ENCODE results near the gene U2AF1. TPM values are rescaled to one million over a fixed set of nuclear protein-coding genes. Genes with fewer than 3 reads are reported as not detected.
"Not testable (repeated sequence)": the region's sequence is repeated elsewhere in the genome, so short reads cannot be mapped to it uniquely, and the experiment has no call there.

The U2AF1 gene
- total and polyA plus RNA-seq, 2 donors (not counting 1 experiment from before 2014, with no cell fraction given), result 12.7 to 40.1 TPM

DNA sequence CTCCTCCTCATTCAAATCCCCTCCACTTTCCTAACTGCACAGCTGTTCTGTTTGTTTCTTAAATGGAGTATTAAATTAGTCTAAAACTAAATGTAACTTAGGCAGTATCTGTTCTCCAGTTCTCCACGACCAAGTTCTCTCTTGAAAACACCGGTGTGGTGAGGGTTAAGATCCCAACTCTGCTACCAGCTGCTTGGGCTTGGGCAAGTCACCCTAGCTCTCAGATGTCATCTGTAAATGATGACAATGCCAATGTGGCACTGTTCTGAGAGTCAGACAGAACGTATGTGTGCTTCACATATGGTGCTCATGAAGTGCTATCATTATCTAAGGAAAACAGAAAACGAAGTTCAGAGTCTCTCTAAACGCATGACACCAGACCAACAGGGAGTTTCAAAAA, 2.7 kb downstream of the U2AF1 start:
- not testable (repeated sequence) for H3K27ac ChIP-seq (ENCODE audit: insufficient read depth, low read length); H2AFZ ChIP-seq (ENCODE audit: low read length); H3K79me2 ChIP-seq (ENCODE audit: control insufficient read depth, insufficient read depth, low read length); DNase-seq (ENCODE audit: low read depth in 2 of 2); H3K4me1 ChIP-seq (ENCODE audit: control insufficient read depth, extremely low read depth, insufficient read depth, low read length); H3K4me2 ChIP-seq (ENCODE audit: extremely low read depth, insufficient read depth, low read length); H3K4me3 ChIP-seq (replicated peaks in 1 of 4; ENCODE audit: control extremely low read depth in 1 of 4, insufficient read depth in 1 of 4, low read depth in 3 of 4, low read length in 4 of 4); H3K9me3 ChIP-seq (ENCODE audit: control insufficient read depth, insufficient read depth, low read depth, low read length); H3K27me3 ChIP-seq (ENCODE audit: control insufficient read depth, insufficient read depth, low read length); H4K20me1 ChIP-seq (ENCODE audit: control insufficient read depth, extremely low read depth, insufficient read depth, low read length); H3K36me3 ChIP-seq (ENCODE audit: control insufficient read depth, insufficient read depth, low read length); H3K9ac ChIP-seq (ENCODE audit: insufficient read depth, low read length)

GRCh38 chr21:43102281-43102680, 5.1 kb downstream of the U2AF1 start:
- H3K9ac ChIP-seq (ENCODE audit: insufficient read depth, low read length); H3K79me2 ChIP-seq (ENCODE audit: control insufficient read depth, insufficient read depth, low read length): not testable (repeated sequence)

GRCh38 chr21:43101676-43102075, 5.7 kb downstream of the U2AF1 start:
- not testable (repeated sequence) for H3K36me3 ChIP-seq (ENCODE audit: control insufficient read depth, insufficient read depth, low read length); DNase-seq (ENCODE audit: low read depth in 2 of 2); H3K27ac ChIP-seq (ENCODE audit: insufficient read depth, low read length); H3K9ac ChIP-seq (ENCODE audit: insufficient read depth, low read length); H3K79me2 ChIP-seq (ENCODE audit: control insufficient read depth, insufficient read depth, low read length); H3K4me1 ChIP-seq (ENCODE audit: control insufficient read depth, extremely low read depth, insufficient read depth, low read length); H3K4me2 ChIP-seq (ENCODE audit: extremely low read depth, insufficient read depth, low read length); H3K9me3 ChIP-seq (ENCODE audit: control insufficient read depth, insufficient read depth, low read depth, low read length); H4K20me1 ChIP-seq (ENCODE audit: control insufficient read depth, extremely low read depth, insufficient read depth, low read length); H3K27me3 ChIP-seq (ENCODE audit: control insufficient read depth, insufficient read depth, low read length); H2AFZ ChIP-seq (ENCODE audit: low read length); H3K4me3 ChIP-seq (replicated peaks in 1 of 4; ENCODE audit: control extremely low read depth in 1 of 4, insufficient read depth in 1 of 4, low read depth in 3 of 4, low read length in 4 of 4)

More at GRCh38 chr21:43102281-43102680, 5.1 kb downstream of the U2AF1 start:
- H3K4me2 ChIP-seq (ENCODE audit: extremely low read depth, insufficient read depth, low read length); H2AFZ ChIP-seq (ENCODE audit: low read length); H3K27me3 ChIP-seq (ENCODE audit: control insufficient read depth, insufficient read depth, low read length); H3K4me3 ChIP-seq (replicated peaks in 1 of 4; ENCODE audit: control extremely low read depth in 1 of 4, insufficient read depth in 1 of 4, low read depth in 3 of 4, low read length in 4 of 4); H3K27ac ChIP-seq (ENCODE audit: insufficient read depth, low read length); H3K4me1 ChIP-seq (ENCODE audit: control insufficient read depth, extremely low read depth, insufficient read depth, low read length); H3K9me3 ChIP-seq (ENCODE audit: control insufficient read depth, insufficient read depth, low read depth, low read length); H4K20me1 ChIP-seq (ENCODE audit: control insufficient read depth, extremely low read depth, insufficient read depth, low read length); DNase-seq (ENCODE audit: low read depth in 2 of 2); H3K36me3 ChIP-seq (ENCODE audit: control insufficient read depth, insufficient read depth, low read length): not testable (repeated sequence)

GRCh38 chr21:43101000-43101399, 6.4 kb downstream of the U2AF1 start:
- H3K4me3 ChIP-seq (replicated peaks in 1 of 4; ENCODE audit: control extremely low read depth in 1 of 4, insufficient read depth in 1 of 4, low read depth in 3 of 4, low read length in 4 of 4); H3K27ac ChIP-seq (ENCODE audit: insufficient read depth, low read length); H2AFZ ChIP-seq (ENCODE audit: low read length); H3K9ac ChIP-seq (ENCODE audit: insufficient read depth, low read length); H4K20me1 ChIP-seq (ENCODE audit: control insufficient read depth, extremely low read depth, insufficient read depth, low read length); H3K79me2 ChIP-seq (ENCODE audit: control insufficient read depth, insufficient read depth, low read length); H3K4me2 ChIP-seq (ENCODE audit: extremely low read depth, insufficient read depth, low read length); H3K36me3 ChIP-seq (ENCODE audit: control insufficient read depth, insufficient read depth, low read length); H3K27me3 ChIP-seq (ENCODE audit: control insufficient read depth, insufficient read depth, low read length); DNase-seq (ENCODE audit: low read depth in 2 of 2); H3K4me1 ChIP-seq (ENCODE audit: control insufficient read depth, extremely low read depth, insufficient read depth, low read length); H3K9me3 ChIP-seq (ENCODE audit: control insufficient read depth, insufficient read depth, low read depth, low read length): not testable (repeated sequence)

GRCh38 chr21:43091979-43092614, 15.3 kb downstream of the U2AF1 start:
- H3K27me3 ChIP-seq (ENCODE audit: control insufficient read depth, insufficient read depth, low read length); H3K4me1 ChIP-seq (ENCODE audit: control insufficient read depth, extremely low read depth, insufficient read depth, low read length); H3K36me3 ChIP-seq (ENCODE audit: control insufficient read depth, insufficient read depth, low read length); H3K4me3 ChIP-seq (replicated peaks in 1 of 4; ENCODE audit: control extremely low read depth in 1 of 4, insufficient read depth in 1 of 4, low read depth in 3 of 4, low read length in 4 of 4); H3K79me2 ChIP-seq (ENCODE audit: control insufficient read depth, insufficient read depth, low read length); DNase-seq (ENCODE audit: low read depth in 2 of 2); H3K4me2 ChIP-seq (ENCODE audit: extremely low read depth, insufficient read depth, low read length); H3K9ac ChIP-seq (ENCODE audit: insufficient read depth, low read length); H3K9me3 ChIP-seq (ENCODE audit: control insufficient read depth, insufficient read depth, low read depth, low read length); H3K27ac ChIP-seq (ENCODE audit: insufficient read depth, low read length); H2AFZ ChIP-seq (ENCODE audit: low read length); H4K20me1 ChIP-seq (ENCODE audit: control insufficient read depth, extremely low read depth, insufficient read depth, low read length): not testable (repeated sequence)

GRCh38 chr21:43090947-43091346, 16.4 kb downstream of the U2AF1 start:
- not testable (repeated sequence) for H2AFZ ChIP-seq (ENCODE audit: low read length); H4K20me1 ChIP-seq (ENCODE audit: control insufficient read depth, extremely low read depth, insufficient read depth, low read length); H3K4me3 ChIP-seq (replicated peaks in 1 of 4; ENCODE audit: control extremely low read depth in 1 of 4, insufficient read depth in 1 of 4, low read depth in 3 of 4, low read length in 4 of 4); DNase-seq (ENCODE audit: low read depth in 2 of 2); H3K9me3 ChIP-seq (ENCODE audit: control insufficient read depth, insufficient read depth, low read depth, low read length); H3K27ac ChIP-seq (ENCODE audit: insufficient read depth, low read length); H3K4me2 ChIP-seq (ENCODE audit: extremely low read depth, insufficient read depth, low read length); H3K36me3 ChIP-seq (ENCODE audit: control insufficient read depth, insufficient read depth, low read length); H3K4me1 ChIP-seq (ENCODE audit: control insufficient read depth, extremely low read depth, insufficient read depth, low read length); H3K9ac ChIP-seq (ENCODE audit: insufficient read depth, low read length); H3K27me3 ChIP-seq (ENCODE audit: control insufficient read depth, insufficient read depth, low read length); H3K79me2 ChIP-seq (ENCODE audit: control insufficient read depth, insufficient read depth, low read length)

- not testable (repeated sequence) for DNase-seq (ENCODE audit: low read depth in 2 of 2); H2AFZ ChIP-seq (ENCODE audit: low read length); H3K79me2 ChIP-seq (ENCODE audit: control insufficient read depth, insufficient read depth, low read length); H3K36me3 ChIP-seq (ENCODE audit: control insufficient read depth, insufficient read depth, low read length); H3K9ac ChIP-seq (ENCODE audit: insufficient read depth, low read length); H3K4me2 ChIP-seq (ENCODE audit: extremely low read depth, insufficient read depth, low read length); H3K4me1 ChIP-seq (ENCODE audit: control insufficient read depth, extremely low read depth, insufficient read depth, low read length); H4K20me1 ChIP-seq (ENCODE audit: control insufficient read depth, extremely low read depth, insufficient read depth, low read length); H3K27ac ChIP-seq (ENCODE audit: insufficient read depth, low read length); H3K9me3 ChIP-seq (ENCODE audit: control insufficient read depth, insufficient read depth, low read depth, low read length); H3K4me3 ChIP-seq (replicated peaks in 1 of 4; ENCODE audit: control extremely low read depth in 1 of 4, insufficient read depth in 1 of 4, low read depth in 3 of 4, low read length in 4 of 4); H3K27me3 ChIP-seq (ENCODE audit: control insufficient read depth, insufficient read depth, low read length)
These were observed 17.9 kb downstream of the U2AF1 start for GRCh38 chr21:43089463-43089862.

Measured in fibroblast of lung (primary cell).